Cardiac muscle cell (in vitro differentiated cells and primary cell): ENCODE results near the gene FCER2. TPM values are rescaled to one million over a fixed set of nuclear protein-coding genes. Genes with fewer than 3 reads are reported as not detected.

Experiments used
- DNase-seq, 2 donors: peaks; one replicate each; pipeline versions ENCODE4 v3.0.0 to v3.0.0-alpha.2; 2010 to 2017; ENCODE audit warnings: low read depth in 1 of 2, low spot score in 1 of 2
- H3K27ac ChIP-seq: fragments of 200-600 bp; sonication (generic); 2 replicates; pipeline ENCODE4 v1.5.1; 2016
- H3K27me3 ChIP-seq: fragments of 200-600 bp; sonication (generic); 2 replicates; pipeline ENCODE4 v1.6.0; 2016; ENCODE audit warnings: control low read depth
- H3K36me3 ChIP-seq: fragments of 200-600 bp; sonication (generic); 2 replicates; pipeline ENCODE4 v1.5.1; 2016; ENCODE audit warnings: control low read depth
- H3K4me1 ChIP-seq: fragments of 200-600 bp; sonication (generic); 2 replicates; pipeline ENCODE4 v1.8.1; 2017; ENCODE audit warnings: low read depth, mild to moderate bottlenecking, mixed run types
- H3K4me3 ChIP-seq: fragments of 200-600 bp; sonication (generic); 2 replicates; pipeline ENCODE4 v1.5.1; 2016; ENCODE audit warnings: mild to moderate bottlenecking
- H3K9me3 ChIP-seq: fragments of 200-600 bp; sonication (generic); 2 replicates; pipeline ENCODE4 v1.5.1; 2017; ENCODE audit warnings: low read depth, mild to moderate bottlenecking, control low read depth
- CTCF ChIP-seq: IDR thresholded peaks from 2 replicates; pipeline ENCODE4 v1.5.1; 2012; ENCODE audit warnings: low read depth, mild to moderate bottlenecking, low read length
- polyA plus RNA-seq: library from polyadenylated mRNA; unstranded; fragments of >200 nt; fragmentation: Nextera tagmentation; extraction: Ambion mirVana; gene quantifications from 2 replicates; pipeline ENCODE4 v1.2.1, GENCODE V29; 2016
- total RNA-seq: library from RNA; depleted of rRNA; stranded (reverse); fragments of >200 nt; gene quantifications from 2 replicates; pipeline ENCODE4 v1.2.3, GENCODE V29; 2016

The FCER2 gene
- total and polyA plus RNA-seq, 2 experiments from 2014 or later: not detected

- Histone ChIP-seq H3K36me3 (no peaks in the 10 kb centered on the region), H3K4me3 (no peak overlapping the region), H3K9me3 (no peaks in the 10 kb centered on the region), H3K27ac (no peak overlapping the region), H3K27me3 (no peaks in the 10 kb centered on the region), H3K4me1 (no peaks in the 10 kb centered on the region)
- no peak for DNase-seq
- no peak for TF ChIP-seq CTCF
These were observed 43.1 kb upstream of the FCER2 start for GRCh38 chr19:7744871-7745650.

- Histone ChIP-seq H3K4me1 (no peaks in the 10 kb centered on the region), H3K36me3 (no peaks in the 10 kb centered on the region), H3K4me3 (no peak overlapping the region), H3K27me3 (no peaks in the 10 kb centered on the region), H3K9me3 (no peaks in the 10 kb centered on the region), H3K27ac (no peak overlapping the region)
- DNase-seq: no peak
- TF ChIP-seq CTCF: no peak
These were observed 42.4 kb upstream of the FCER2 start for GRCh38 chr19:7744199-7744786.

GRCh38 chr19:7743425-7743841, 41.5 kb upstream of the FCER2 start:
- no peak for DNase-seq
- no peak overlapping the region for H3K27ac ChIP-seq
- TF ChIP-seq CTCF: no peak

GRCh38 chr19:7742991-7743390, 41.1 kb upstream of the FCER2 start:
- no peaks in the 10 kb centered on the region for H3K36me3 ChIP-seq
- no peak overlapping the region for H3K27ac ChIP-seq
- H3K4me1 ChIP-seq: no peaks in the 10 kb centered on the region
- TF ChIP-seq CTCF: no peak
- no peak for DNase-seq
- no peak overlapping the region for H3K4me3 ChIP-seq
- H3K9me3 ChIP-seq: no peaks in the 10 kb centered on the region
- no peaks in the 10 kb centered on the region for H3K27me3 ChIP-seq

More at GRCh38 chr19:7743425-7743841, 41.5 kb upstream of the FCER2 start:
- Histone ChIP-seq H3K4me1 (no peaks in the 10 kb centered on the region), H3K9me3 (no peaks in the 10 kb centered on the region), H3K36me3 (no peaks in the 10 kb centered on the region), H3K27me3 (no peaks in the 10 kb centered on the region), H3K4me3 (no peak overlapping the region)

- no peak for TF ChIP-seq CTCF
- H3K4me1 ChIP-seq: no peaks in the 10 kb centered on the region
- no peaks in the 10 kb centered on the region for H3K9me3 ChIP-seq
- H3K4me3 ChIP-seq: no peak overlapping the region
- H3K36me3 ChIP-seq: no peaks in the 10 kb centered on the region
- no peaks in the 10 kb centered on the region for H3K27me3 ChIP-seq
- H3K27ac ChIP-seq: no peak overlapping the region
- no peak for DNase-seq
These were observed 40.6 kb upstream of the FCER2 start for GRCh38 chr19:7742575-7742974.
